Measurements from ENCODE around the gene PLA2G7.

- TF ChIP-seq POLR2A (IDR thresholded peaks at IDR 0.05) (no peak), CTCF (IDR thresholded peaks at IDR 0.05) (no peak), POLR2AphosphoS5 (IDR thresholded peaks at IDR 0.05) (no peak)
These were observed 67.8 kb downstream of the PLA2G7 start for GRCh38 chr6:46667377-46667776.

Data from stomach (tissue), 4 donors.